Loucy (cell line): ENCODE measurements around the gene ALG5.

Experiments
- H2AFZ ChIP-seq: fragments of 200-600 bp; sonication (generic); 2 replicates; pipeline ENCODE4 v1.6.0; 2016; ENCODE audit warnings: antibody characterized with exemption, mild to moderate bottlenecking, low read length, moderate library complexity
- H3F3A ChIP-seq: fragments of 200-600 bp; 2 replicates; pipeline ENCODE4 v1.6.0; 2016; ENCODE audit warnings: antibody characterized with exemption, low read depth, mild to moderate bottlenecking
- H3K27me3 ChIP-seq: fragments of 200-600 bp; sonication (generic); 2 replicates; pipeline ENCODE4 v1.6.1; 2014; ENCODE audit warnings: low read length, mild to moderate bottlenecking; ENCODE audit not compliant: insufficient read depth, poor library complexity, severe bottlenecking
- H3K36me3 ChIP-seq: fragments of 200-600 bp; sonication (generic); 2 replicates; pipeline ENCODE4 v1.6.1; 2016; ENCODE audit warnings: low read length; ENCODE audit not compliant: insufficient read depth
- H3K4me1 ChIP-seq: fragments of 200-600 bp; sonication (generic); 2 replicates; pipeline ENCODE4 v1.5.1; 2014; ENCODE audit warnings: low read length, mild to moderate bottlenecking; ENCODE audit not compliant: insufficient read depth, poor library complexity, severe bottlenecking
- H3K4me2 ChIP-seq: fragments of 200-600 bp; sonication (generic); 2 replicates; pipeline ENCODE4 v1.6.0; 2014; ENCODE audit warnings: antibody characterized with exemption, low read length, low read depth, mild to moderate bottlenecking; ENCODE audit not compliant: poor library complexity, severe bottlenecking
- H3K4me3 ChIP-seq: fragments of 200-600 bp; sonication (generic); 2 replicates; pipeline ENCODE4 v1.5.1; 2014; ENCODE audit warnings: low read length, mild to moderate bottlenecking, mixed read lengths; ENCODE audit not compliant: poor library complexity, severe bottlenecking
- H3K79me2 ChIP-seq: fragments of 200-600 bp; sonication (generic); 2 replicates; pipeline ENCODE4 v1.6.1; 2014; ENCODE audit warnings: low read length; ENCODE audit not compliant: insufficient read depth
- H3K9ac ChIP-seq: fragments of 200-600 bp; sonication (generic); 2 replicates; pipeline ENCODE4 v1.6.0; 2014; ENCODE audit warnings: mild to moderate bottlenecking, low read depth, low read length, moderate library complexity; ENCODE audit not compliant: poor library complexity, severe bottlenecking
- H3K9me2 ChIP-seq: fragments of 200-600 bp; sonication (generic); replicated peaks from 2 replicates; pipeline ENCODE4 v1.6.1; 2016; ENCODE audit warnings: low read depth, low read length, mixed read lengths
- H3K9me3 ChIP-seq: fragments of 200-600 bp; sonication (generic); 2 replicates; pipeline ENCODE4 v1.6.1; 2014; ENCODE audit warnings: mild to moderate bottlenecking, antibody characterized with exemption, low read length, low read depth; ENCODE audit not compliant: insufficient read depth
- H4K20me1 ChIP-seq: fragments of 200-600 bp; sonication (generic); 2 replicates; pipeline ENCODE4 v1.6.0; 2014; ENCODE audit warnings: antibody characterized with exemption, low read length, mild to moderate bottlenecking; ENCODE audit not compliant: insufficient read depth, poor library complexity, severe bottlenecking
- EZH2phosphoT487 ChIP-seq: fragments of 200-600 bp; IDR thresholded peaks from 2 replicates; pipeline ENCODE4 v1.6.1; 2018; ENCODE audit warnings: antibody characterized with exemption, mild to moderate bottlenecking, moderate library complexity, borderline replicate concordance
- TF ChIP-seq, protein P1 (sequence below): fragments of 200-600 bp; sonication (generic); conservative IDR thresholded peaks from 2 replicates; pipeline ENCODE4 v1.5.1; 2014; ENCODE audit warnings: mild to moderate bottlenecking, antibody characterized with exemption, low read length

The ALG5 gene

DNA sequence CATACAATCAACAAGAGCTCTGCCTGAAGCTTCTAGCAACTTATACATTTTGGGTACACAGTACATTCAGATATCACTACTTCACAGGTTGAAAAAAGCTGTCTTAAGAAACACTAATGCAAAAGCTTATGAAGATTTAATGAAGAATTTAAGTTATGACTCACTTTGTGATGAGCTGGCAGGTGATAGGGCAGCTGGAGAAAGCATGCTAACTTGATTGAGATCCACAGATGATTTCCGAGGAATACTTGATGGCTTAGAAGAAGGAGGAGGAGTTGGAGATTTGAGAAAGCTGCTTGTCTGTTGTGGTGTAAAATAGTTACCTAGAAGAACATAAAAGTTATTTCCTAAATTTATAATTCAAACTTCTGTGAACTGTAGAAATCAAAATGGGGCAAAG, 24.7 kb upstream of the ALG5 start:
- no peak for TF ChIP-seq EZH2phosphoT487
- TF ChIP-seq, protein P1, sequence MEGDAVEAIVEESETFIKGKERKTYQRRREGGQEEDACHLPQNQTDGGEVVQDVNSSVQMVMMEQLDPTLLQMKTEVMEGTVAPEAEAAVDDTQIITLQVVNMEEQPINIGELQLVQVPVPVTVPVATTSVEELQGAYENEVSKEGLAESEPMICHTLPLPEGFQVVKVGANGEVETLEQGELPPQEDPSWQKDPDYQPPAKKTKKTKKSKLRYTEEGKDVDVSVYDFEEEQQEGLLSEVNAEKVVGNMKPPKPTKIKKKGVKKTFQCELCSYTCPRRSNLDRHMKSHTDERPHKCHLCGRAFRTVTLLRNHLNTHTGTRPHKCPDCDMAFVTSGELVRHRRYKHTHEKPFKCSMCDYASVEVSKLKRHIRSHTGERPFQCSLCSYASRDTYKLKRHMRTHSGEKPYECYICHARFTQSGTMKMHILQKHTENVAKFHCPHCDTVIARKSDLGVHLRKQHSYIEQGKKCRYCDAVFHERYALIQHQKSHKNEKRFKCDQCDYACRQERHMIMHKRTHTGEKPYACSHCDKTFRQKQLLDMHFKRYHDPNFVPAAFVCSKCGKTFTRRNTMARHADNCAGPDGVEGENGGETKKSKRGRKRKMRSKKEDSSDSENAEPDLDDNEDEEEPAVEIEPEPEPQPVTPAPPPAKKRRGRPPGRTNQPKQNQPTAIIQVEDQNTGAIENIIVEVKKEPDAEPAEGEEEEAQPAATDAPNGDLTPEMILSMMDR = no peak
- Histone ChIP-seq H3K9ac (no peak overlapping the region), H3K9me3 (no peaks in the 10 kb centered on the region), H4K20me1 (peaks cover 2% of the 10 kb centered on the region), H3K27me3 (no peaks in the 10 kb centered on the region), H3K4me3 (no peak overlapping the region), H2AFZ (no peak overlapping the region), H3K9me2 (no peaks in the 10 kb centered on the region), H3F3A (no peaks in the 10 kb centered on the region), H3K79me2 (no peaks in the 10 kb centered on the region), H3K4me1 (no peaks in the 10 kb centered on the region), H3K4me2 (no peak overlapping the region), H3K36me3 (peaks cover 92% of the 10 kb centered on the region)

DNA sequence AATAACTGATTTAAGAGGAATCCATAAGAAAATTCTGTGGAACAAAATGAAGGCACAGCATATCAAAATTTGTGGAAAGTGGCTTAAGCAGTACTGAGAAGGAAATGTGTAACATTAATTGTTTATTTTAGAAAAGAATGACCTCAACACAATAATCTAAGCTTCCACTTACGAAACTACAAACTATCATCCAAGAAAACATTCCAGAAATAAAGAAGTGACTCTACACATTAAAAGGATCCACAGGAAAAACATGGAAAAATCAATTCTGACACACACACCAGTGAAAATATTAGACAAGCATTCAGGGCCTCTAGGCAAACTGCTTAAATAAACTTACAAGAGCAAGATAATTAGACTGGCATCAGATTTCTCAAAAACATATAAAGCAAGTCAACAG, 15.5 kb upstream of the ALG5 start:
- Histone ChIP-seq H3K79me2 (no peaks in the 10 kb centered on the region; the same call in 1 of the 2 replicates), H3F3A (0 out of 2 replicates have a peak, but pooled peaks cover 8% of the 10 kb centered on the region), H3K9me3 (no peaks in the 10 kb centered on the region), H3K4me1 (peaks cover 16% of the 10 kb centered on the region), H3K4me3 (no peak overlapping the region), H3K27me3 (no peaks in the 10 kb centered on the region), H3K9ac (no peak overlapping the region), H4K20me1 (no peaks in the 10 kb centered on the region), H2AFZ (no peak overlapping the region), H3K4me2 (no peak overlapping the region), H3K9me2 (no peaks in the 10 kb centered on the region), H3K36me3 (peaks cover 83% of the 10 kb centered on the region)
- no peak for TF ChIP-seq EZH2phosphoT487
- TF ChIP-seq, protein P1 = no peak

DNA sequence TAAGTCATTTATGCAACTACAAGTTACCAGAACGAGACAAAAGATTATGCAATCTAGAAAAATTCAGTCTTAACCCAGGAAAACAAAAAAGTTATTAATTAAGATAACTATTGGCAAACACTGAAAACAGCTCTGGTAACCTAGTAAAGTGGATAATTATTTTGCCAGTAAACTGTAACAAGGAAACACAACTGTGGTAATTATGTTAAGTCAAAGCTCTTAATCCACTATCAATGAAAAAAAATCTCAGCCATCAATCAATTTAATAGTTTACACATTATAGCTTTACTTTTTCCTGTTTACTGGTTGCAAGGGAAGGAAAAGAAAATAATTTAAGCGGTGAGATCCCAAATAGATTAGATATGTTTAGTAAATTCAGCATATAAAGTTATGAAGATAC, 12.6 kb upstream of the ALG5 start:
- Histone ChIP-seq H3K9me2 (no peaks in the 10 kb centered on the region), H3K9ac (no peak overlapping the region), H3K9me3 (no peaks in the 10 kb centered on the region), H3K4me3 (peak overlapping the region; percentile 23), H3K79me2 (peaks cover 11% of the 10 kb centered on the region), H3K4me1 (peaks cover 23% of the 10 kb centered on the region), H3K4me2 (peak overlapping the region; percentile 45), H3F3A (0 out of 2 replicates have a peak, but pooled peaks cover 8% of the 10 kb centered on the region), H2AFZ (no peak overlapping the region), H3K36me3 (peaks cover 92% of the 10 kb centered on the region), H3K27me3 (no peaks in the 10 kb centered on the region), H4K20me1 (peaks cover 12% of the 10 kb centered on the region)
- TF ChIP-seq EZH2phosphoT487 = no peak
- TF ChIP-seq, protein P1 = no peak
